A673 (cell line): ENCODE data around the gene KLHL17. TPM values are rescaled to one million over a fixed set of nuclear protein-coding genes. Genes with fewer than 3 reads are reported as not detected.

ENCODE experiments used
- BruUV-seq: library from RNA; stranded (reverse); fragments of 400-500 nt; replicated peaks from 2 replicates; lab custom pipeline; 2021; lab: Mats Ljungman, UMichigan
- CTCF ChIA-PET: fragments of 300-600 bp; sonication (Branson Sonifier 250); formaldehyde crosslinking; loops from one replicate; lab custom pipeline; 2022; ENCODE audit warnings: antibody characterized with exemption; lab: Charles Lee
- POLR2A ChIA-PET: fragments of 300-600 bp; sonication (Branson Sonifier 250); formaldehyde crosslinking; loops from one replicate; lab custom pipeline; 2022; ENCODE audit warnings: antibody characterized with exemption; ENCODE audit not compliant: low non-redundant PET; lab: Charles Lee
- DNase-seq: peaks from one replicate; pipeline ENCODE4 v3.0.0-alpha.2; 2015; ENCODE audit warnings: low spot score
- H3K27ac ChIP-seq: fragments of 200-600 bp; sonication (generic); 2 replicates; pipeline ENCODE4 v1.5.1; 2016; ENCODE audit warnings: mixed run types, low read depth, mild to moderate bottlenecking, mixed read lengths, antibody characterized with exemption, low read length; ENCODE audit not compliant: poor library complexity, severe bottlenecking
- H3K27me3 ChIP-seq: fragments of 200-600 bp; sonication (generic); replicated peaks from 2 replicates; pipeline ENCODE4 v1.6.1; 2017; ENCODE audit warnings: mixed run types, low read depth, mild to moderate bottlenecking, mixed read lengths, antibody characterized with exemption, low read length; ENCODE audit not compliant: insufficient read depth, poor library complexity
- H3K36me3 ChIP-seq: fragments of 200-600 bp; sonication (generic); 2 replicates; pipeline ENCODE4 v1.6.1; 2016; ENCODE audit warnings: mixed run types, mild to moderate bottlenecking, mixed read lengths, antibody characterized with exemption, low read length; ENCODE audit not compliant: insufficient read depth, poor library complexity, severe bottlenecking
- H3K4me1 ChIP-seq: fragments of 200-600 bp; sonication (generic); 2 replicates; pipeline ENCODE4 v1.6.1; 2017; ENCODE audit warnings: mixed run types, mild to moderate bottlenecking, mixed read lengths, antibody characterized with exemption, low read length; ENCODE audit not compliant: insufficient read depth, poor library complexity, severe bottlenecking
- H3K4me3 ChIP-seq: fragments of 200-600 bp; sonication (generic); 2 replicates; pipeline ENCODE4 v1.5.1; 2016; ENCODE audit warnings: low read depth, mixed run types, mild to moderate bottlenecking, mixed read lengths, low read length; ENCODE audit not compliant: poor library complexity, severe bottlenecking
- H3K9me3 ChIP-seq: fragments of 200-600 bp; sonication (generic); 2 replicates; pipeline ENCODE4 v1.6.1; 2016; ENCODE audit warnings: mixed run types, low read depth, mild to moderate bottlenecking, mixed read lengths, antibody characterized with exemption, low read length; ENCODE audit not compliant: poor library complexity, severe bottlenecking
- CTCF ChIP-seq: fragments of 300-800, 200-600 bp; sonication (generic); conservative IDR thresholded peaks from 2 replicates; pipeline ENCODE4 v1.5.1; 2017; ENCODE audit warnings: low read depth, mild to moderate bottlenecking, antibody characterized with exemption, low read length, moderate library complexity, mixed read lengths
- EZH2 ChIP-seq: fragments of 200-600 bp; sonication (generic); IDR thresholded peaks from 2 replicates; pipeline ENCODE4 v1.6.1; 2017; ENCODE audit warnings: borderline replicate concordance, low read depth, mild to moderate bottlenecking, mixed read lengths, antibody characterized with exemption, low read length; ENCODE audit not compliant: poor library complexity, severe bottlenecking
- intact Hi-C: fragments of 100-400 bp; cut with micrococcal nuclease; formaldehyde crosslinking; loops from one replicate; pipeline ENCODE4 v1.10.0; 2022; ENCODE audit not compliant: unreplicated experiment
- total RNA-seq: library from RNA; stranded (reverse); gene quantifications from 2 replicates; pipeline ENCODE4 v1.2.3, GENCODE V29; 2021

The KLHL17 gene
- total RNA-seq, 1 experiment from 2014 or later: 43.3 TPM

- DNase-seq: peak; percentile 93
- CTCF ChIA-PET: interaction anchor here (0.6 to 1.0 kb wide), 4 partner anchors 12 to 66 kb away, joined by 3 to 5 read pairs (median 4); no protein-coding TSS in a partner anchor
- H3K27ac ChIP-seq: peak overlapping the region; percentile 59
- intact Hi-C loops: loop anchor here (2.0 kb wide), 1 partner anchor 36 kb away; no protein-coding TSS in a partner anchor
- TF ChIP-seq CTCF (no peak), EZH2 (no peak)
- no peaks in the 10 kb centered on the region for H3K9me3 ChIP-seq
- peak overlapping the region; percentile 45 for H3K4me3 ChIP-seq
- H3K36me3 ChIP-seq: peaks cover 18% of the 10 kb centered on the region
- POLR2A ChIA-PET: interaction anchor here (0.7 kb wide), 1 partner anchor 14 kb away, joined by 9 read pairs; no protein-coding TSS in a partner anchor
- no TSS peak for BruUV-seq
- H3K4me1 ChIP-seq: peaks cover 93% of the 10 kb centered on the region
- no peaks in the 10 kb centered on the region for H3K27me3 ChIP-seq
Measured at GRCh38 chr1:940107-941014, 20.0 kb upstream of the KLHL17 start.

GRCh38 chr1:941015-941587 lies 19.3 kb upstream of the KLHL17 start:
- TF ChIP-seq EZH2: no peak
- no peak for TF ChIP-seq CTCF
- peaks cover 86% of the 10 kb centered on the region for H3K4me1 ChIP-seq
- ChIA-PET POLR2A (no interaction called here), CTCF (interaction anchor here (0.6 to 1.0 kb wide), 3 partner anchors 13 to 66 kb away, joined by 3 to 5 read pairs (median 3); no protein-coding TSS in a partner anchor)
- intact Hi-C loops: loop anchor here (2.0 kb wide), 1 partner anchor 36 kb away; no protein-coding TSS in a partner anchor
- H3K27me3 ChIP-seq: no peaks in the 10 kb centered on the region
- DNase-seq: no peak
- no peaks in the 10 kb centered on the region for H3K9me3 ChIP-seq
- H3K36me3 ChIP-seq: peaks cover 24% of the 10 kb centered on the region
- peak overlapping the region; percentile 59 for H3K27ac ChIP-seq
- H3K4me3 ChIP-seq: peak overlapping the region; percentile 45
- BruUV-seq: no TSS peak

- ChIA-PET CTCF (interaction anchor here (0.6 kb wide), 1 partner anchor 58 kb away, joined by 5 read pairs; the partner anchor contains the start of gene HES4), POLR2A (interaction anchor here (0.7 kb wide), 1 partner anchor 58 kb away, joined by 6 read pairs; the partner anchor contains the start of gene HES4)
- Histone ChIP-seq H3K27ac (peak overlapping the region; percentile 59), H3K4me3 (peak overlapping the region; percentile 45), H3K4me1 (peaks cover 79% of the 10 kb centered on the region), H3K27me3 (no peaks in the 10 kb centered on the region), H3K9me3 (no peaks in the 10 kb centered on the region), H3K36me3 (peaks cover 24% of the 10 kb centered on the region)
- no TSS peak for BruUV-seq
- TF ChIP-seq EZH2 (no peak), CTCF (no peak)
- peak; percentile 97 for DNase-seq
- intact Hi-C loops: loop anchor here (2.0 kb wide), 1 partner anchor 37 kb away; no protein-coding TSS in a partner anchor
Measured at GRCh38 chr1:941588-942383, 18.6 kb upstream of the KLHL17 start.
